GM18508 (cell line): Measurements from ENCODE around the gene LRP6.
"Not testable (repeated sequence)": the region's sequence is repeated elsewhere in the genome, so short reads cannot be mapped to it uniquely, and the experiment has no call there.

ENCODE experiments used
- ATAC-seq: cut with Tn5 transposase; IDR thresholded peaks from one replicate; pipeline ENCODE4 v1.9.1; 2021; ENCODE audit warnings: moderate number of reproducible peaks; ENCODE audit not compliant: insufficient read depth, unreplicated experiment

The LRP6 gene

DNA sequence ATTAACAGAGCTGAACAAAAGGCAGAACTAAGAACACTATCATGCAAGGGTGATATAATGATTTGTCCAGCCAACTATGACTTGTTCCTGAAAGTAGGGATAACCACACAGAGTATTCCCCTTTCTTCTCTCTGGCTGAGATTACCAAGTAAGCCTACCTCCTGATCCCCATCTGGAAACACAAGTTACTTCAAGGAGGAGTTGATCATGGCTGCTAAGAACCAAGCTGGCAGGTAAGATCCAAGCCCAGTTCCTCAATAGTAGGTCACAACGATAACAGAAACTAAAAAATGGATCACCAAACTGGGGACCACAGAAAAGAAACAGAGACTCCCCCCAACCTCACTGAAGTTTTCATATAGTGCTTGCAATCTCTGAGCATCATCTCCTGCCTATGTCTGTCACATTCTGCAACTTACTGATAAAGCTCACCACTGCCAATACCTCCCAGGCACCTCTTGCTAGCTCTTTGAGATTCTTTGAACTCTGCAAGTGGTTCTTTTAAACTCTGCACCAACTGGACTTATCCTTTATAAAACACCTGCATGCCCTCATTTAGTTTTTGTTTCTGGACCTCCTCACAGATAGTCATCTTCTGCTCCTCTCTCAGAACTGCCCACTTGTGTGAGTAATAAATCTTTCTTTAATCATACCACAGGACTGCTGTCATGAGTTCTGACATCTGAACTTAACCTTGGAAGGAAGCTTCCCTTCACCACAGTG, 76.6 kb downstream of the LRP6 start:
- no peak for ATAC-seq

DNA sequence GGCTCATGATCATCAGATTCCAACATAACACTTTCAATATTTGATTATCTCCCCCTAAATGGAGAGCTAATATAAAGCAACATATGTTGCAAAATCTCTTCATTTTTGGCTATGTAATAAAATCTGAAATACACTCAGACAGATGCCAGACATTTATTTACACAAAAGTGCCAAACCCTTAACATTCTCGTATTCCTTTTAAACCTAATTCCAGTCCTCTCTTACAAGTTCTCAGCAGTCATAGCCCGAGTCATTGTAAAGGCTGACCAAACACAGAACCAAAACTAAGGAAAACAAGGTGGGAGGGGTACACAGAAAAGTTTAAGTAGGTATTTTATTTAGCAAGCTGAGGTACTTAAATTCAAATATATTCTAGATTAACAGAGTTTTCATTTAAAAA, 81.4 kb downstream of the LRP6 start:
- no peak for ATAC-seq

DNA sequence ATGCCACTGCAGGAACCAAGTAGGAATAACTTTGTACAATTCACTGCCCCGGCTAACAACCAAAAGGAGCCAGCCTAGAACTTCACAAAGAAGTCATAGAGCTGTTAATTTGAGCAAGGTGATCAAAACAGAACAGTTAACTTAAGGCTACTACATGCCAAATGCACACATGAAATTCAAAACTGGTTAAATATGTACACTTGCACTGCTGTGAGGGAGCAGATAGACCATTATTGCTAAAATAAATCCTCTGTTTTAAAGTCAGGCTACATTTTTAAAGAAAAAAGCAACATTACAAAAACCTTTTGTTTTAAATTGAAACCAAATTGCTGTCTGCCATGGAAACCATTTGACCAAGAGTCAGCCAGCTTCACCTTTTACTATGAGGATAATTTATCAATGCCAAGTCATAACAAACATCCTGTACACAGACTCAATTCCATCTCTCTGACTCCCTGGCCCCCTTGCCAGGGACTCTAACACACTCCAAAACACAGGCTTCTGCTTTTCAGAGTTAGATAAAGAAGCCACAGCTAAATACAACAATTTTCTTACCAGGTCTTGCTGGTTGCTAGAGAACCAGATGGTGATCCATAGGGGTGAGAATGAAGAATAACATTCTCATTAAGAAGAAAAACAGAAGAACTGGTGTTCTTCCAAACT, 84.0 kb downstream of the LRP6 start:
- ATAC-seq: no peak

DNA sequence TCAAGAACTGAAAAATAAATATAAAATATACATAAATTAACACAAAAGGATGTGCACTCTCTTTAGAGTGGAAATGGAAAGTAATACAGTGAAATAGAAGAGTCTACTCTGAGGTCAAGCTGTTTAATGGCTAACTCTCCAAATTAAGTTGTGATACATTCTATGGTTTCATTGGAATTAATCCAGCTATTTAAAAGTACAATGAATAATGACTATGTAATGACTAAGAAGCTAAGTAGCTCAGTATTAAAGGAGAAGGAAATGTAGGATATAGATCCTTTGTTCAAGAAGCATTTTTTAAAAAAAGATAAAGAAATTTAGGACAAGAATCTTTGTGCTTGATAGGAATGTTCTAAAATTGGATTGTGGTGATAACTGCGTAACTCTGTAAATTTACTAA, 85.3 kb downstream of the LRP6 start:
- ATAC-seq: no peak

DNA sequence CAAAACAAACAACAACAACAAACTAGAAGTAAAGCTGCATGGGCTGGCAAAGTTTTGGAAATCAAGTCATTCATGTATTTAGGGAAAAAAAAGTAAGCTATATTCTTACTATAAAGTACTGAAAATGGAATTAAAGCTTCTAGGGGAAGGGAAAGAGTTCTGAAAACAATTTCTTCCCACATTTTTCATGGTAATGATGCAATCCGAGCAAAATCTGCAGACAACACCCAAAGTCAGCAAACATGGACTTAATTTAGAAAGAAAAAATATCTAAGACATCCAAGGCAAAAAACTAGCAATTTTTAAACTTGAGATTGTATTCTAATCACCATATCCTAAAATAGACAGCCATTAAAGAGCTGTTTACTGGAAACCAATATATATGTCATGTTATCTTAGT, 86.3 kb downstream of the LRP6 start:
- no peak for ATAC-seq

DNA sequence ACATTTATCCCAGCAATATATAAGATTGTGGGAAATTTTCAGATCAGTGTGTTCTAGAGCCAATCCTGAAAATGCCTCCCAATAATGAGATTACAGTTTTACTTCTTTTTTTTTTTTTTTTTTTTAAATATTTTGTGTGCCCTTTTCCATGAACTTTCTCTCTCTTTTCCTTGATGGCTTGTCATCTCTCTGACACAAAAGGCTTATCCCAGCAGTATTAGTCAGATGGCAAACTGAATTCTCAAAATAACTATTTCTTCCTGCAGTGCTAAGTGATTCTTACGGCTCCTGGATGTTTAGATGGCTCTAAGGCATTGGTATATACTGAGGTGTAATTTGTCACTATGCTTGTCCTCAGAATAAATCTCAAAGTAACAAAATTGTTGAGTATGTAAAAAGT, 86.7 kb downstream of the LRP6 start:
- ATAC-seq: no peak

DNA sequence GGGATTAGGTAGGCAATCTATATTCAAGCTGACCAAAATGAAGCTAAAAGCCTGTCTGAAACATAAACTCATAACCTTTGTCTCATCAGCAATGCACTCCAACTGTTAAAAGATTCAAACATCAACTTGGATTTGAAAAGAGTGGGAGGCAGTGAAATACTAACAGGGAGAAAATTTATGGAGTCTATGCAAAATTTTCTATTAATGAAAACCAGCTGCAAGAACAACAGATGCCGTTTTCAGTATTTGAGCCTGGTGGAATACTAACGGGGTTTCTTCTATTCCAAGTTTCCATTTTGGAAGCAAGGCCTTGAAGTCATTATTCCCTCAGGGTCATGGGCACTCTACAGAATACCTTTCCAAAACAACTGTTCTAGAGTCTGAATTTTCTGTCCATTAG, 88.3 kb downstream of the LRP6 start:
- ATAC-seq: no peak

DNA sequence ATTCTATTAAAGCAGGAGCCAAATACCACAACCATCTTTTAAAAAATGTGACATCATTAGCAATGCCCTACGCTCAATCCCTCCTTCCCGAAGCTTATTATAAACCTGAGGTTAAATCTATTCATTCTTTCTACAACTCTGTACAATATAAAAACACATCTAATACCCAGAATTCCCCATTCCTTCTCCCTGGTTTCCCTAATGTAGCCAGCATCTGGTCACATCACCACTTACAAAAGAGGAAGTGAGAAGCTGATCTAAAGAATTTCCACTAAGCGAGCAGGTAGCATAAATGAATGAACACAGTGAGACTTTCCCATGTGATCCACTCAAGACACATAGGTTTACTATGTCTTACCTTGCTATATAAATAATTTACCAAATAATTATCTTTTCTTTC, 90.4 kb downstream of the LRP6 start:
- no peak for ATAC-seq

DNA sequence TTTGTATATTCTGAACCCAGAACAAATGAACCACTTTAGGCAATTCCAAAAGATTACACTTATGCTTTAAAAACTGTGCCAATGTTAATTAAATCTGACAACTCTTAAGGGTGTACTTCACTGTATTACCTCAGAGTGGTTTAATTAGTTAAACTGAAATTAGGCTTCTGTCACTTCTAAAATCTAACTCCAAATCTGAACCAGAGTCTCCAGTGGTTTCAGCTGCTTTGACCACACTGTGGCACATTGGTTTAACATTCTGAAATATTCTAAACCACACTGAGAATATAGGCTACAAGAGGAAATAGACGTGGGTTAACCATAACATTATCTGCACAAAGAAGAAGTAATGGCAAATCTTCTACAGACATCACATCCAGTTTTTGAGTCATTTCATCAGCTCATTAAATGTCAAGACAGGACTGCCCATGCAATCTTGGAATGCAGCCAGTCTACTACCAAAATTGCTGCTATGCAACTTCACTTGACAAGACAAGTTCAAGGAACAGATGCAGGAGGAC, 94.8 kb downstream of the LRP6 start:
- ATAC-seq: peak; percentile 74

DNA sequence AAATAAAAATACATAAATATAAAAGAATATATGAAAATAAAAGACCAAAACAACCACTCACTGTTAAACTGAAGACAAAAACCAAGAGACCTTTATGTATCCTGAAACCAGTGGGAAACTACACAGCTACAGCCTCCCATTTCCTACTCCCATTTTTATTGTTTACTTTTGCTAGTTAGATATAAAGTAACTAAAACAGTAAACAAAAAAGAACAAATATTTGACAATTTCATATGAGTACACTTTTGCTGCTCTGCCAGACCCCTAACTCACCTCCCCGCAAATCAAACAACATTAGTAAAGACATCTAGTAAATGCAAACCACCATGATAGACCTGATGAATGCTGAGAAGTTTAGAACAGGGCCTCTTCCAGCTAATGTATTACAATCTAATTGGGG, 99.0 kb downstream of the LRP6 start:
- ATAC-seq: no peak

DNA sequence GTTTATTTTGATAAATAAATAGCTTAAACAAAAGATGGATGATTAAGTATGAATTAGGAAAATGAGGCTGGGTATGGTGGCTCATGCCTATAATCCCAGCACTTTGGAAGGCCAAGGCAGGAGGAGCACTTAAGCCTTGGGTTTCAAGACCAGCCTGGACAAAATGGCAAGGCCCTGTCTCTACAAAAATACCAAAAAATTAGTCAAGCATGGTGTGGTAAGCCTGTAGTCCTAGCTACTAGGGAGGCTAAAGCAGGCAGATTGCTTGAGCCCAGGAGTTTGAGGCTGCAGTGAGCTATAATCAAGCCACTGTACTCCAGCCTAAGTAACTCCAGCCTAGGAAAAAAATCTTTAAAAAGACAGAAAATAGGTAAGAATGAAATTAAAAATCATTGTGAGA, 100.1 kb downstream of the LRP6 start:
- ATAC-seq: no peak

DNA sequence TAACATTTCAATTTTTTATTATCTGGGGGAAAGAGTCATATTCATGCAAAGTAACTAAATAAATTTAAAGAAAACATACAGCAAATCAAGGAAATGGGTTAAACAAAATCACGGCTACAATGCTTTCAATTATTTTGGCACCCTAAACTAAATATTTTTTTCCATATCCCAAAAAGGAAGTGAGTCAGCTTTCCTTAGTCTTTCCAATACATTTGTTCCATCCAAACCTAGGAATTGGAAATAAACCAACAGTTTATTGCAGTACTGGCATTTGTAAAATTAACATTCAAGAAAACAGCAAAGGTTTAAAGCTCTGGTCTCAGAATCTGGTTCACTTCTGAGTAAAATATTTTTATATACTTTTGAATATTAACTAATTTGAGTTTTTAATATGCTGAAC, 106.9 kb downstream of the LRP6 start:
- ATAC-seq: no peak

DNA sequence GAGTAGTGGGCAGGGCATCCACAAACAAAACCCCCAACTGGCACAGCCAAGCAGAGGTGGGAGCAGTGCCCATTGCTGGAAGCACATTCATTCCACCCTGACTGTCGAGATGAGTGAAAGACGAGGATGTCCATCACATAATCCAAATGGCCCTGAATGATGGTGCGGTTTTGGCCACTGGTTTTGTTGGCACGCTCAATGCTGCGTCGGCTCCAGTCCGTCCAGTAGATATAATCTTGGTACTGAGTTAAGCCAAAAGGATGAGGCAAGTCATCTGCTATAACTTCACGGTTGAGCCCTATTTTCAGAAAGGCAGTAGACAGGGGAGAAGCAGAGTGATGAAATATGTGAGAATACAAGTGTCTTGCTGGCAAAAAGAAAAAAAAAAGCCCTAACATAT, 108.0 kb downstream of the LRP6 start:
- no peak for ATAC-seq

DNA sequence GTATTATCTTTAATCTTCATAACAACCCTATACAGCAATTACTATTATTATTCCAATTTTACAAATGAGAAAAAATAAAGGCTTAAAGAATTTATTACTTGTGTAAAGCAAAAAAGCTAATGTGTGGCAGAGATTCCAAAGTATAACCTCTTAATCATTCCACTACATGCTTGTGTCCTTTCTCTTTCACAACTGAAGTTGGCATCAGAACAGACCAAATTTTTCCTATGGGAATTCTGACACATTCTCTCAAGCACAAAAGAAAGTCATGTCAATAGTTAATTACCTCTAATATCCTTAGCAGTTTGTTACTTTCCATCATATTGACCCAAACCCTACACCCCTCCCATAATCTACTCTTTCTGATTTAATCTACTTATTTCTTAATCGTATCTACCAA, 109.4 kb downstream of the LRP6 start:
- no peak for ATAC-seq

DNA sequence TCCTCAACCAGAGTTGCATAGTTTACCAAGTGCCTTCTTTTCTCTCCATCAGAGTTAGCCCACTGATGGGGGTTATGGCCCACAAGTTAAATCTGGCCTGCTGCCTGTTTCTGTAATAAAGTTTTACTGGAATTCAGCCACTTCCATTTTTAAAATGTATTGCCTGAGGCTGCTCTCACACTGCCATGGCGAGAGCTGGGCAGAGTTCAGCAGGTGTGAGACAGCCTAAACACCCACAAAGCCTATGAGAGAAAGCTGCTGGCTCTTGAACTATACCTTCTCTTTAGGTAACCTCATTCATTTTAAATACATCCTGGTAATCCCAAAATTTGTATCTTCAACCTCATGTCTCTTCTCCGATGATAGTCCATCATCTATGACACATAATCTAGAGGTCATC, 110.0 kb downstream of the LRP6 start:
- no peak for ATAC-seq

DNA sequence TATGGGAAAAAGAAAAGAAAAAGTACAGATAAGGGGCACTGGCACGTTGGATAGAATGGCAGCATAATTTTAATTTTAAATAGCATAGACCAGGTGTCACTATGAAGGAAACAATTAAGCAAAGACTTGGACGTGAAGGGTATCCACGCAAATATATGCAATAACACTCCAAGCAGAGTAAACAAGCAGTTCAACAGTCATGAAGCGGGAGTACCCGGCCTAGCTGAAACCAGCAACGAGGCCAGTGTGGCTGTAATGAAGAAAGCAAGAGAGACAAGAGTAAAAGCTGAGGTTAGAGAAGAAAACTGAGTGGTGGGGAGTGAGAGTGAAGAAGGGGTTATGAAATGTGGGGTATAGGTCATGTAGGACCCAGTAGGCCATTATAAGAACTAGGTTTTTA, 110.7 kb downstream of the LRP6 start:
- no peak for ATAC-seq

DNA sequence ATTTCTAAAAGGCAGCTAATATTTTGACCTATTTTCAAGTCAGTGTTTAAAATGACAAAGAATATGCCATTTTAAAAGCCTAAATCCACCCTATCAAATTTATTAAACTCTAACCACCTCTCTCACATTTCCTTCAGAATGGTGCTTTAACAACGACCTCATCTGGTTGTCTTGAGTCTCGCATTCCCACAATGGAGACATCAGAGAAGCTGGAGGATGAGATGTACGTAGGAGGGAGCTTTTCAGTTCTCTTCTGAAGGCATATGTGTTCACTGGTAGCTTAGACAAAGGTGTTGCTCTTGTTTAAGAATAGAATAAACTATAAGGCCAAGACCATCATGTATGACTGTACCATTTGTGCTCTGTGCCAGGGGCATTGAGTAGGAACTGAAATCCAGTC, 113.2 kb downstream of the LRP6 start:
- ATAC-seq: no peak

DNA sequence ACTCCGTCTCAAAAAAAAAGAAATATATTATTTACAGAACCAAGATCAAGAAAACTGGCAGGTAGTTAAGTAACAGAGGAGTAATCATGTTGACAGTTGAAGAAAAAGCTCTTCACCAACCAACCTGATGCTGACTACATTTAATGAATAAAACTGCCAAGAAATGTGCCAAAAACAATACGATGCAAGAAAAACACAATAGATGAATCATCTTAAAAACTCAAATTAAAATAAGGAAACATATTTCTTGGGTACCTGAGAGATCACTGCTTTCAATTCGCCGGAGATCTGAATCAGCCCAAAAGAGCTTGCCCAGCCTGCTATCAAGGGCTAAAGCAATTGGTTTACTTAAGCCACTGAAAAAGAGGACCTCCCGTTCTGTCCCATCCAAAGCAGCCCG, 119.7 kb downstream of the LRP6 start:
- ATAC-seq: no peak

DNA sequence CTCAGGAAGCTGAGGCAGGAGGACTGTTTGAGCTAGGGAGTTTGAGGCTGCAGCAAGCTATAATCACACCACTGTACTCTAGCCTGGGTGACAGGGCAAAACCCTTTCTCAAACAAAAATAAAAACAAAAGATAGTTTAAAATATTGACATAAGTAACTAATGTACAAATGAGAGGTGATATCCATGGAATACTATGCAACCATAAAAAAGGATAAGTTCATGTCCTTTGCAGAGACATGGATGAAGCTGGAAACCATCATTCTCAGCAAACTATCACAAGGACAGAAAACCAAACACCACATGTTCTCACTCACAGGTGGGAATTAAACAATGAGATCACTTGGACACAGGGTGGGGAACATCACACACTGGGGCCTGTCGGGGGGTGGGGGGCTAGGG, 122.3 kb downstream of the LRP6 start:
- ATAC-seq: not testable (repeated sequence)

DNA sequence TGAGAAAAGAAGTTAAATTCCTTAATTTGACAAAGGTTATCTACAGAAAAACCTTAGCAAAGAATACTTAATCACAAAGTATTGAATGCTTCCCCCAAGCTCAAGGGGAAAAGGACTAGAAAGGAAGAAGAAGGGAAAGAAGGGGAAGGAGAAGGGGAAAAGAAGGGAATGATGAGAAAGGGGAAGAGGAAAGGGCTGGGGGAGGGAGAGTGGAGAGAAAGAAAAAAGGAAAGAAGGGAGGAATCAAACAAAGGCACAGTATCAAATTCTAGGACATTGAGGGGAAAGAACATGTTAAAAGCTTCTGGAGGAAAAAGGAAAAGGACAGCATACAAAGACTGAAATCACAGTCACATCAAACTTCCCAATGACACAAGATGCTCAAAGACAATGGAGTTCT, 125.8 kb downstream of the LRP6 start:
- no peak for ATAC-seq

DNA sequence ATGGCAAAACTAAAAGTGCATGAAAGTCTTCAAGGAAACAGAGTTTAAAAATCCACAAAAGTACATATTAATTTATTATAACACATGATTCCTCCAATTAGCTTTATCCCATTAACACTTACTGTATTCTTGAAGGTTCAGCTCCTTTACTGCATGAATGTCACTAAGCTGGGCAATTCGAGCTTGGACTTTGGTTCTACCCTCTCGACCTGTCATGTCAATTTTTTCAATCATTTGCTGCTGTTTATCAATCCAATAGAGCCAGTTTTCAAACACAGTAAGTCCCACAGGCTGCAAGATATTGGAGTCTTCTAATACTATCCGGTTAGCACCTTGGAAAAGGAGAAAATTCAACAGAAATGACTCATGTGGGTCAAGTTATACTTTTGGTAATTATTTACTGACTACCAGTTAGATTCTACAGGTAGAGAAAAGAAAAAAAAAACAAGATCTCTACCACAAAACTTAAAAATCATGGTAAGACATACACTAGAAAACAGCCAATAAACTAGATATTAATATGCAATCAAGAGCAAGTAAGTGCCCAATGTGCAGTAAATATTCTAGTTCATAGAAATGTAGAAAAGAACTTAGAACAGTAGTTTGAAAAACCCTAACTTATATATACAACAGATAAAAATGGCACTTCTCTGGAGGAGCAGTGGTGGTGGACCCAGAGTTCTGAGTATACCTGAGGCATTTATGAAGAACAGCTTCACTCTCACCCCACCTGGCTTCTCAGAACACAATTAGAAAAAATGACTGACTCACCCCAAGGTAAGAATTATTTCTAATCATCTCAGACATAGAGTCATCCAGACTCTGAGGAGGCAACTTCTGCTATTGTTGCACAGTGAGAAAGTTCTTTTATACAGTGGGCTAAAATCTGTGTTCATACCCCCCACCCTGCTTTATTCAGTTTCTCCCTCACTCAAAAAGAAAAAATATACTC, 128.4 kb downstream of the LRP6 start:
- ATAC-seq: no peak
